BLaER1 treated with 17β-estradiol and CSF1 and Interleukin-3, amounts not matched to agents 10 nM and 100 nM (cell line): Measurements from ENCODE around the gene GJD2.

Source experiments
- H3K27ac ChIP-seq, 11 experiments: shearing (Covaris generic); formaldehyde crosslinking; 2 replicates each; pipeline ENCODE4 v1.8.1; 2022
- H3K27me3 ChIP-seq, 11 experiments: shearing (Covaris generic); formaldehyde crosslinking; 2 replicates each; pipeline ENCODE4 v1.8.1; 2022
- H3K36me3 ChIP-seq, 11 experiments: shearing (Covaris generic); formaldehyde crosslinking; 2 replicates each; pipeline ENCODE4 v1.8.1; 2022
- H3K4me1 ChIP-seq, 10 experiments: shearing (Covaris generic); formaldehyde crosslinking; 2 replicates each; pipeline ENCODE4 v1.8.1; 2022
- H3K4me2 ChIP-seq, 11 experiments: shearing (Covaris generic); formaldehyde crosslinking; 2 replicates each; pipeline ENCODE4 v1.8.1; 2022
- H3K4me3 ChIP-seq, 10 experiments: shearing (Covaris generic); formaldehyde crosslinking; 2 replicates each; pipeline ENCODE4 v1.8.1; 2022
- H3K9ac ChIP-seq, 11 experiments: shearing (Covaris generic); formaldehyde crosslinking; 2 replicates each; pipeline ENCODE4 v1.8.1; 2022
- H3K9me3 ChIP-seq, 11 experiments: shearing (Covaris generic); formaldehyde crosslinking; replicated peaks in 1 of 11; 2 replicates each; pipeline ENCODE4 v1.8.1; 2022
- H4K20me1 ChIP-seq, 11 experiments: shearing (Covaris generic); formaldehyde crosslinking; 2 replicates each; pipeline ENCODE4 v1.8.1; 2022
- Cebpa-rat ChIP-seq, 11 experiments: shearing (Covaris generic); IDR thresholded peaks; 2 replicates each; pipeline ENCODE4 v1.8.1; 2022

The GJD2 gene

DNA sequence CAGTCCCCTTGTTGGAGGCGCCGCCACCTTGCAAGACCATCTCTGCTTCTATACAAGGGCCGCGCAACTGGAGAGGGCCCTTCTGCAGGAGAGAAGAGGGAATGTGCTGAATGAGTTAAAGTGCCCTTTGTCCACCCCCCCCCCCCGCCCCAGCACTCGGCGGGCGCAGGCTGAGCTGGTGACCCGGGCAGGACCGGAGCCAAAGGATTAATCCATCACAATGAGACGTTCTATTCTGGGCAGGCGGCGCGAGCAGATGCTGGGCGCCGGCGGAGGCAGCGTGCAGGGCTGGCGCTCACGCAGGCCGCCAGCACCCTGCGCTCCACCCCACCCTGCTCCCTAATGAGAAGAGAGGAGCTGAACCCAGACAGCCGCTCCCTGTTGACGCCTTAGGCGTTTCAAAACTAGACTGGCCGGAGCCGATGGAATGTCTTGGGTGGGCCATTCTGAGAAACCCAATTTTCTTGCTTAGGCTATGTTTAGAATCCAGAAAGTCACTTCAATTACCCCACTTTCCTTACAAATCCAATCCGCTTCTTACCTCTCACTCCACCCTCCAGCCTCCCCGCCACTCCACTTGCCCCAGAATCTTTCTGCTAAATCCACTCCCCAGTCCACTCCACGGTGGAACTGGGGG, 32.9 kb downstream of the GJD2 start:
- H3K27me3 ChIP-seq: no peaks in the 10 kb centered on the region
- H3K4me1 ChIP-seq: no peaks in the 10 kb centered on the region
- no peak overlapping the region for H3K4me3 ChIP-seq
- no peak overlapping the region for H3K27ac ChIP-seq
- no peak overlapping the region for H3K4me2 ChIP-seq
- no peak for TF ChIP-seq Cebpa-rat (IDR thresholded peaks at IDR 0.05)
- H3K9me3 ChIP-seq: no peaks in the 10 kb centered on the region
- H3K9ac ChIP-seq: no peak overlapping the region
- no peaks in the 10 kb centered on the region for H3K36me3 ChIP-seq
- no peaks in the 10 kb centered on the region for H4K20me1 ChIP-seq

DNA sequence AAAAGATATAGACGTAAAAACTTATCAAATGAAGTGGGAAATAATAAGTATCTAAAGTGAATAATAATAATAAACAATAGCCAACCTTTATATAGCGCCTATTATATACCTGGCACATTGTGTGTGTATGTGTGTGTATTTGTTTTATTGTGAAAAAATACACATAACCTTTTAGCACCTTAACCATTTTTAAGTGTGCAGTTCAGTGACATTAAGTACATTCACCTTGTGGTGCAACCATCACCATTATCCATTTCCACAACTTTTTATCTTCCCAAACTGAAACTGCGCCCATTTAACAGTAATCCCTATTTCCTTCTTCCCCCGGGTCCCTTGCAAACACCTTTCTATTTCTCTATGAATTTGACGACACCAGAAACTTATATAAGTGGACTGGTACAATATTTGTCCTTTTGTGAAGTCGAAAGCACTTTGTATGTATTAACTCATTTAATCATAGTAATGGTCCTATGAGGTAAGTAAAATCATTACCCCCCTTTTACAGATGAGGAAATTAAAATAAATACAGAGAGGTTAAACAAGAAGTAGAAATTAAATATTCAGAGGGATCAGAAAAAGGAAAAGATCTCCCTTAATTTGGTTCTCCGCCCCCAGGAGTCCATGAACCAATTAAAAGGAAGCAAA, 33.5 kb downstream of the GJD2 start:
- Histone ChIP-seq H3K9ac (no peak overlapping the region), H3K36me3 (no peaks in the 10 kb centered on the region), H3K4me3 (no peak overlapping the region), H3K9me3 (no peaks in the 10 kb centered on the region), H3K27ac (no peak overlapping the region), H3K27me3 (no peaks in the 10 kb centered on the region), H3K4me2 (no peak overlapping the region), H3K4me1 (no peaks in the 10 kb centered on the region), H4K20me1 (no peaks in the 10 kb centered on the region)
- no peak for TF ChIP-seq Cebpa-rat (IDR thresholded peaks at IDR 0.05)

DNA sequence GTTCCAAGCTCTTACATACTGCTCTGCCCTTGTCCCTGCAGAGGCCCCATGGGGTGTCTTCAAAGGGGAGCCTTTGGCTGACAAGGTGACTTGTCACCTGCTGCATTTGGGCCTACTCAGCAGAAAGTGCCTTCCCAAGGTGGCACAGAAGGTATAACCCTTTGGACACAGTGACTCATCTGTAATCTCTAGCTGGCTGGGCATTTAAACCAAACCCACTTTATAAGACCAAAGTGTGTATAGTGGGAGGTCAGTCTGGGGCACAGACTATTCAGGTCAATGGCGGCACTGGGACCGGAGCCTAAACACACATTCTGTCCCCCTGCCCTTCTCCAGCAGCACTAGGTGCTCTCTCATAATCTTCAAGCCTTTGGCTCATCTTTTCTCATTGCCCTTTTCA, 35.1 kb downstream of the GJD2 start:
- H3K36me3 ChIP-seq: no peaks in the 10 kb centered on the region
- H3K27me3 ChIP-seq: no peaks in the 10 kb centered on the region
- TF ChIP-seq Cebpa-rat (IDR thresholded peaks at IDR 0.05): no peak
- no peak overlapping the region for H3K27ac ChIP-seq
- no peaks in the 10 kb centered on the region for H3K9me3 ChIP-seq
- H3K4me2 ChIP-seq: no peak overlapping the region
- H3K4me1 ChIP-seq: no peaks in the 10 kb centered on the region
- H3K4me3 ChIP-seq: no peak overlapping the region
- no peaks in the 10 kb centered on the region for H4K20me1 ChIP-seq
- no peak overlapping the region for H3K9ac ChIP-seq

DNA sequence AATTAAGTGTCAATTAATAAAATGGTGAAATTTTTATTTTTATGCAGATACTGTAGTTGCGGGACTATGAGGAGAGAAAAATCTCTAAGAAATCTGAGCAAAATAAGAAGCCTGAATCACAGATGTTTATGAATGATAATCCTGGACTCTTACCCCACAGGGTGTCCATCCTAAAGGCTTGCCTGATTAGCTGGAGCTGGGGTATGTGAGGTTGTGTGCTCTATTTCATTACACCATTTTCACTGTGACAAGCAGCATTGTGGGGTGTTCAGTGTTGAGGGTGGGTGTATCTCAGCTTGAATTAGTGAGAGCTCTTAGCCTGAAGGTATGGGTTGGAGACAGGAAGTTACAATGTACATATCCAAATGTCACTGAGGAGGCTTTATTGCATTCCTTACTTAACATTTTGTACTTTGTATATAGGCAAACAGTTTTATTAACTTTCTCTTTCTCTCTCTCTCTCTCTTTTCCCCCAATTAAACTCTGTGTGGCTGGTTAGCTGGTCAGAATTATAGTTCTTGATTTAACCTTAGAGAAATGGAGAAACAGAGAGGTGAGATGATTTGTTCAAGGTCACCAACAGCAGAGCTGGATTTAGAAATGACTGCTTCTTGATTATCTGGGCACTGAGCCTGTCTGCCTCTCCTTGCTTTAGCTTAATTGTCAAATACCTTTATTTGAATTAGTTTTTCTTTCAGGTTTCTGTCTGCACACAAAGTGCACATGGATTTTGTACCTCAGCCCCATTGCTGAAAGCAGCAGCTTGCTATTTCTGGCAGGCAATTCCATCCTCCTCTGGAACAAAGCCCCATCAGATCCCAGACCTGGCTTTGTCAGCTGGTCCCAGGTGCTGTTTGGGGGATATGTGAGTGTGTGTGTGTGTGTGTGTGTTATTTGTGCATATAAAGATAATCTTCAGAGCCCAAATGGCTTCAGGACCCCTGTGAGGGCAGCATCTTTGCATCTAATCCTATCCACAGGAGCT, 35.8 kb downstream of the GJD2 start:
- Histone ChIP-seq H3K4me1 (no peaks in the 10 kb centered on the region), H3K36me3 (no peaks in the 10 kb centered on the region), H3K4me2 (no peak overlapping the region), H3K27me3 (no peaks in the 10 kb centered on the region), H3K4me3 (no peak overlapping the region), H4K20me1 (no peaks in the 10 kb centered on the region), H3K9ac (no peak overlapping the region), H3K27ac (no peak overlapping the region), H3K9me3 (no peaks in the 10 kb centered on the region)
- TF ChIP-seq Cebpa-rat (IDR thresholded peaks at IDR 0.05): no peak

DNA sequence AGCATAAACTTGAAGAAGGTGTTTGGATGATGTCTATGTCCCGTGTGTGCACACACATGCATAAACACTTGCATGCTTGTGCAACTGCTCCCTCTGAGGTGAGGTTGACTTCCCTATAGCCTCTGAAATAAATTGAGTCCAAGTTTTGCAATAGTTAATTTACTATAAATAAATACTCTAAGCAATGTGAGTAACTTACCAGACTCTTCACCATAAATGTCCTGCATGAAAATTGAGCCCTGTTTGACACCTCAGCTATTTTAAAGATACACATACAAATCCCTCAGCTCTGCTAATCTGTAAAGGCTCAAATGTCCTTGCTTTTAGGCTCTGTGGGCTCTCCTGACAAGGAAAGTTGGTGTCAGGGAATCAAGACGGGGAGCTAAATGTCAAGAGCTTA, 37.1 kb downstream of the GJD2 start:
- no peak overlapping the region for H3K27ac ChIP-seq
- H3K4me1 ChIP-seq: no peaks in the 10 kb centered on the region
- no peaks in the 10 kb centered on the region for H3K36me3 ChIP-seq

DNA sequence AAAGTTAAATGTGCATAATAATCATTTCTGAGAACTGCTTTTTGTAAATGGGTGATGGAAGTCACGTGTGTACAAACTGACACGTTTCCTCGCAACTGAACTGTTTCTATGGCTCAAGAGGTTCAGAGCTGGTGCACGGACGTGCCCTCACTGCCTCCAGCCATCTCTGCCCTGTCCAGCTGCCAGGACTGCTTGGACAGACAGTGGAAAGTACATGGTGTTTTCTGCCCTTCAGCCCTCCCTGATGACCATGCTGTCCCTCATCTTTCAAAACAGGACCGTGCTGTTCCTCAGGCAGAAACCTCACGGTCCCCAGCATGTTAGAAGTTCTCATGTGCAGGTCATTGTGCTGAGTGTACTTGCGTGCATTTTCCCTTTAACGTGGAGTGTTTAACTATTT, 38.7 kb downstream of the GJD2 start:
- Histone ChIP-seq H3K27me3 (no peaks in the 10 kb centered on the region), H4K20me1 (no peaks in the 10 kb centered on the region), H3K27ac (no peak overlapping the region), H3K9ac (no peak overlapping the region), H3K4me3 (no peak overlapping the region), H3K36me3 (no peaks in the 10 kb centered on the region), H3K4me2 (no peak overlapping the region), H3K4me1 (peaks cover 0 to 9% (median 0%) of the 10 kb centered on the region in 10 experiments; a peak in 2 of 20 replicates), H3K9me3 (no peaks in the 10 kb centered on the region)
- no peak for TF ChIP-seq Cebpa-rat (IDR thresholded peaks at IDR 0.05)

More for the DNA sequence above, 37.1 kb downstream of the GJD2 start:
- H3K4me3 ChIP-seq: no peak overlapping the region
- H3K9ac ChIP-seq: no peak overlapping the region
- no peaks in the 10 kb centered on the region for H3K9me3 ChIP-seq
- no peaks in the 10 kb centered on the region for H4K20me1 ChIP-seq
- H3K4me2 ChIP-seq: no peak overlapping the region
- no peaks in the 10 kb centered on the region for H3K27me3 ChIP-seq
- TF ChIP-seq Cebpa-rat (IDR thresholded peaks at IDR 0.05): no peak

DNA sequence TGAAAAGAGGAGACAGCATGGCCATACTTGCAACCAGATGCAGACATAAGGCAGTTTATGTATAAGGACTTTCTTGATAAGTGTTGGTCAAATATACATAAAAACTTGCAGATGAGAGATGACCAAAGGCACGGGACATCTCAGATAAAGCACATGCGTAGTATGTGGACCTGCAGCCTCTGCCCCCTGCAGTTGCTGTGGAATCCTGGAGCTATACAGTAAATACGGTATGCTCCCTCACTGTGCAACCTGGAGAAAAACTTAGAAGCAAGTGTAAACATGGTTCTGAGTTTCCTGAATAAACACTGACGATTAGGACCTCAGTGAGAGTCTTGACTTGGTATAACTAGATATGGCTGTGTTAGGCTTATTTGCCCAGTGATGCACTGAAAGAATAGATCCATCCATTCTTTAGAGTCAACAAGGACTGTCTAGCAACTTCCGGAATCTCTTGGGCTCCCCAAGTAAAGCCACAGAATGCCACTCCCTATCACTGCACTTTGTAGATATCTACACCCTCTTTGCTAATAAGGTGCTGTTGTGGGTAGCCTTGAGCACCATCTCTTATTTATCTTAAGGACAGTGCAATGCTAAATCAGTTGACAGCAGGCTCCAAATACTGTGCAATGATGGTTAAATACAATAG, 40.2 kb downstream of the GJD2 start:
- no peaks in the 10 kb centered on the region for H3K27me3 ChIP-seq
- no peak for TF ChIP-seq Cebpa-rat (IDR thresholded peaks at IDR 0.05)
- H3K27ac ChIP-seq: no peak overlapping the region
- no peak overlapping the region for H3K9ac ChIP-seq
- no peak overlapping the region for H3K4me2 ChIP-seq
- H4K20me1 ChIP-seq: no peaks in the 10 kb centered on the region
- H3K4me3 ChIP-seq: no peak overlapping the region
- H3K36me3 ChIP-seq: no peaks in the 10 kb centered on the region
- H3K4me1 ChIP-seq: peaks cover 0 to 18% (median 0%) of the 10 kb centered on the region in 10 experiments; a peak in 7 of 20 replicates
- no peaks in the 10 kb centered on the region for H3K9me3 ChIP-seq

DNA sequence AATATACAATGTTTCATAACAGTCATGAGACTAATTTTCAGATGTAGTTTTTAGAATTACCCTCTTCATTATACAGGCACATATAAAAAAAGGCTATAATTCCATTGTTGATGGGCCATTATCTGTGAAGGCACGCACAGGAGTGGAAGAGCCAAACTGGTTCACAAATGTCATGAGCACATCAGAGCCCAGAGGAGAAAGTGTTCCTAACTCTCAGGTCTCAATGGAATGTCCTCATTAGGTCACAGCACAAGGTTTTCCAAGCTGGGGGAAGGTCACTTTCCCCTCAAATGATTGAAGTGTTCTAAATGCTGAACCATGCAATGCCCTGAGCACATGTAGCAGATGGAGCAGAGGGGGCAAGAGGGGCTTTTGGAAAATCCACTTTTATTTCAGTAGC, 41.2 kb downstream of the GJD2 start:
- Histone ChIP-seq H3K9ac (no peak overlapping the region), H3K9me3 (no peaks in the 10 kb centered on the region), H3K4me2 (no peak overlapping the region), H3K36me3 (no peaks in the 10 kb centered on the region), H4K20me1 (no peaks in the 10 kb centered on the region), H3K27me3 (no peaks in the 10 kb centered on the region), H3K4me3 (no peak overlapping the region), H3K4me1 (peaks cover 0 to 27% (median 0%) of the 10 kb centered on the region in 10 experiments; a peak in 7 of 20 replicates), H3K27ac (no peak overlapping the region)
- no peak for TF ChIP-seq Cebpa-rat (IDR thresholded peaks at IDR 0.05)

DNA sequence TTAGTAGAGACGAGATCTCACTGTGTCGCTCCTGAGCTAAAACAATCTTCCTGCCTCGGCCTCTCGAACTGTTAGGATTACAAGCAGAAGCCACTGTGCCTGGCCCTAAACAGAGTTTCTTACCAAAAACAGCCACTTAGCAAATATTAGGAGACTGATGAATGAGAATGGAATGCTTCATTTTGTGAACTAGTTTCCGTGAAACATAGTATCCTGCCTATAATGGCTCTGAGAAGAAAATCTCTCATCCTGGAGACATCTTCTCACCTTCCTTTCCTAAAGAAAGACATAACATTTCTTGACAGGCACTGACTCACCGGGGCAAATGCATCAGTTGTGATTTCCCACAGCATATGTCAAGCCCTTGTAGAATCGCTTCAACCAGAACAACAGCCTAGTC, 44.9 kb downstream of the GJD2 start:
- no peaks in the 10 kb centered on the region for H3K27me3 ChIP-seq
- H3K36me3 ChIP-seq: no peaks in the 10 kb centered on the region
- TF ChIP-seq Cebpa-rat (IDR thresholded peaks at IDR 0.05): no peak
- no peak overlapping the region for H3K9ac ChIP-seq
- peak overlapping the region in 1 of 11 experiments; percentile 14; a peak in 1 of 22 replicates for H3K27ac ChIP-seq
- H4K20me1 ChIP-seq: no peaks in the 10 kb centered on the region
- H3K4me1 ChIP-seq: peaks cover 0 to 31% (median 0%) of the 10 kb centered on the region in 10 experiments; a peak in 7 of 20 replicates
- H3K4me3 ChIP-seq: no peak overlapping the region
- H3K9me3 ChIP-seq: no peaks in the 10 kb centered on the region
- H3K4me2 ChIP-seq: peak overlapping the region in 3 of 11 experiments; percentile 7 to 52 (median 15); a peak in 4 of 22 replicates
